GM19468 (cell line): ENCODE measurements around the gene UFC1.
"Not testable (repeated sequence)": the region's sequence is repeated elsewhere in the genome, so short reads cannot be mapped to it uniquely, and the experiment has no call there.

Source experiments
- ATAC-seq: cut with Tn5 transposase; IDR thresholded peaks from one replicate; pipeline ENCODE4 v1.9.1; 2021; ENCODE audit warnings: mild to moderate bottlenecking, moderate library complexity, moderate number of reproducible peaks; ENCODE audit not compliant: unreplicated experiment; ENCODE audit errors: extremely low read depth

UFC1 gene

DNA sequence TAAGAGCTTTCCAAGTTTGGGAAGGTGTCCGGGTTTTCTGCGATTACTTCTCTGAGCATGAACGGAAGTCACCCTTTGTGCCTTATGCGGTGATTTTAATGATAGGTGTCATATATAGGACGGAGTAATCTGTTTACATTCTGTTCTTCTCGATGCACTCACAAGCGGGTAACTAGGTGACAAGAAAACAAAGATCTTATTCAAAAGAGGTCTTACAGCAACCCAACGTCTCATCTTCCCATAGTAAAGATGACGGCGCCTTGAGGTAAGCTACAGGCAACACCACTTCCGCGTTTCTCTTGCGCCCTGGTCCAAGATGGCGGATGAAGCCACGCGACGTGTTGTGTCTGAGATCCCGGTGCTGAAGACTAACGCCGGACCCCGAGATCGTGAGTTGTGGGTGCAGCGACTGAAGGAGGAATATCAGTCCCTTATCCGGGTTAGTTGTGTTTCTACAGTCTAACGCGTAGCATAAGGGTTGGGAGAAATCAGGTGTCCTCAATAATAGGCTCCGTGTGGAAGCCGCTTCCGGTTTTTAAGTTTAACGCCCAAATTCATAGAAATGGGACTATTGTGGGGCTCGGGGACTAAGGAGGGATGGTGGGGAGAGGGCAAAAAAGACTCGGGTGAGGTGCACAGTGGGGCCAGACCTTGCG, at the start of gene UFC1:
Gene UFC1 (plus strand): TSS at position 297 of the 656 bp plus-strand sequence. CDS start 20 bp downstream, at position 317.
- ATAC-seq, result peak; percentile 63

DNA sequence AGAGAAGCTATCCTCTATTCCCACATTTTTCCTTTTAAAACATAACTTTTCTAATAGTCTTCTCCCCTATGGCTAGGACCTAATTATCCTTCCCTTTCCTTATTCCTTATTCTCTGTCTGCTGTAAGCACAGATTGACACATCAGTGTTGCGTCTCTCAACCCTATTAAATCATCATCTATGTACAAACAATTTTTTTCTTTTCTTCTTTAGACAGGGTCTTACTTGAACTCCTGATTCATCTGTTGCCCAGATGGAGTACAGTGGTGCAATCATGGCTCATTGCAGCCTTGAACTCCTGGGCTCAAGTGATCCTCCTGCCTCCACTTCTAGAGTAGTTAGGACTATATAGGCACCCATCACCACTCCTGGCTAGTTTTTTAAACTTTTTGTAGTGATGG, 47.3 kb upstream of the UFC1 start:
- no peak for ATAC-seq

DNA sequence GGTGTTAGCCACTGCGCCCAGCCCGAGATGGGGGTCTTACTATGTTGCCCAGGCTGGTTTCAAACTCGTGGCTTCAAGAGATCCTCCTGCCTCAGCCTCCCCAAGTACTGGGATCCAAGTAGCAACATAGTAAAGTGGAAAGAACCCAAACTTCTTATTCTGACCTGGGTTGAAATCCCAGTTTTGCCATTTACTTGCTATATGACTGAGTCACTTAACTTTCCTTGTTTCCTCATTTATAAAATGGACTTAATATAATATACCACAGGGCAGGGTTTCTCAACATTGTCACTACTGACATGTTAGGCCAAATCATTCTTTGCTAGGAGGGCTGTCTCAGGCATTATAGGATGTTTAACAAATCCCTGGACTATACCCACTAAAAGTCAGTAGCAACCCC, 42.7 kb upstream of the UFC1 start:
- ATAC-seq, result no peak

DNA sequence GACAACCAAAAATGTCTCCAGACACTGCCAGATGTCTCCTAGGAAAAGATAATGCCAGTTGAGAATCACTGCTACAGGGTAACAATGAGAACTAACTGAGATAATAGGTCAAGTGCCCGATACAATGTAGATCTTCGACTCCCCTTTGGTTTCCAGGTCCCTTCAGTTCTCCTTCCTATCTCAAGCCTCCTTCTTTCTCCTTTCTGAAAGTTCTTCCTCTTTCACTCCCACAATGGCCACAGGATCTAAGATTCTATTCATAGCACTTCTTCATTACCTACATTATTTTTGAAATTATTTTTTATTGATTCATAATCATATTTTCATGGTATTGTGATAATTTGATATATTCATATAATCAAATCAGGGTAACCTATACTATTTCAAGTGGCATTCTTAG, 42.3 kb upstream of the UFC1 start:
- no peak for ATAC-seq

DNA sequence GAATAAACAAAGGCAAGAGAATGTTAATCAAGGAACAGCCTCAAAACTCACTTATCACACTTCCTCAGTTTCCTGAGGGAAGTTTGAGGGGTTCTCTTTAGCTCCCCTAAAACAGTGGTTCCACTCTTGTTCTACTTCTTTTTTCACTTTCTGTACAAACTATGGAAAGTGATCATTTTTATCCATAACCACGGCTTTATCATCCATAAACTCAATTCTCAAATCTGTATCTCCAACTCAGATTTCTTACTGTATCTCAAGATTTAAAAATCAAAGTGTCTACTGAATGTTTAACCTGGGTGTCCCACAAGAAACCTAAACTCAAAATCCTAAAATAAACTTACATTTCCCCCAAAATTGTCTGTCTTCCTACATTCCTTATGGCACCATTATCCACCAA, 39.9 kb upstream of the UFC1 start:
- ATAC-seq, result no peak

DNA sequence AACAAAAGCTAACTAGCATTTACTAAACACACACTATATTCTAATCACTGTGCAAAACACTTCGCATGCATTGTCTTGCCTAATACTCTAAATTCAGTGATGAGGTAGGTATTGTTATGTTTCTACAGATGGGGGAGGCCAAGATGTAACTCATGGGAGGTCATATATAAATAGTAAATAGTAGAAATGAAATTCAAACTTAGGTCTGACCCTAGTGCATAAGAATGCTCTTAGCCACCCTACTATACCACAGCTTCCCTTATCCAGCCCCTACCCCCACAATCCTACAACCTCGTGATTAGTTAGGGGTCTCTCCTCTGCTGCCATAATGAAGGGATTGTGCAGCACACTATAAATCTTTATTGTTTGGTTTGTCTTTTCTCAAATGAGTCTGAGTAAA, 39.2 kb upstream of the UFC1 start:
- no peak for ATAC-seq

DNA sequence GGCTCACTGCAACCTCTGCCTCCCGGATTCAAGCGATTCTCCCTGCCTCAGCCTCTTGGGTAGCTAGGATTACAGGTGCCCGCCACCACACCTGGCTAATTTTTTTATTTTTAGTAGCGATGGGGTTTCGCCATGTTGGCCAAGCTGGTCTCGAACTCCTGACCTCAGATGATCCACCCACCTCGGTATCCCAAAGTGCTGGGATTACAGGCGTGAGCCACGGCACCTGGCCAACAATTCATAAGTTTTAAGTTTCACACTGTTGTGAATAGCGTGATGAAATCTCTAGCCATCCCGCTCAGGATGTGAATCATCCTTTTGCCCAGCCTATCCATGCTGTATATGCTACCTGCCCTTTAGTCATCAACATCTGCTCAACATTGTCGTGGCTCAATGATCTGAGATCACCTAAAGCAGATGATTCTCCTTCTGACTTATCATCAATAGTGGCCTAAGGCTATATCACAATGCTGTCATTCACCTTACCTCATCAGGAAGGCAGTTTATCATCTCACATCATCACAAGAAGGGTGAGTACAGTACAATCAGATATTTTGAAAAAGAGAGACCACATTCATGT, 38.6 kb upstream of the UFC1 start:
- ATAC-seq, result no peak

DNA sequence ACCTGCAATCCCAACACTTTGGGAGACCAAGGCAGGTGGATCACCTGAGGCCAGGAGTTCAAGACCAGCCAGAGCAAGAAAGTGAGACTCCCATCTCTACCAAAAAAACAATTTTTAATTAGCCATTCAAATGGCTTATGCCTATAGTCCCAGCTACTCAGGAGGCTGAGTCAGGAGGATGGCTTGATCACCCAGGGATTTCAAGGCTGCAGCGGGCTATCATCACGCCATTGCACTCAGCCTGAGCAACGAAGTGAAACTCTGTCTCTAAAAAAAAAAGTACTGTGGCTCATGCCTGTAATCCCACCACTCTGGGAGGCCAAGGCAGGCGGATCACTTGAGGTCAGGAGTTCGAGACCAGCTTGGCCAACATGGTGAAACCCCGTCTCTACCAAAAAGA, 37.8 kb upstream of the UFC1 start:
- not testable (repeated sequence) for ATAC-seq

DNA sequence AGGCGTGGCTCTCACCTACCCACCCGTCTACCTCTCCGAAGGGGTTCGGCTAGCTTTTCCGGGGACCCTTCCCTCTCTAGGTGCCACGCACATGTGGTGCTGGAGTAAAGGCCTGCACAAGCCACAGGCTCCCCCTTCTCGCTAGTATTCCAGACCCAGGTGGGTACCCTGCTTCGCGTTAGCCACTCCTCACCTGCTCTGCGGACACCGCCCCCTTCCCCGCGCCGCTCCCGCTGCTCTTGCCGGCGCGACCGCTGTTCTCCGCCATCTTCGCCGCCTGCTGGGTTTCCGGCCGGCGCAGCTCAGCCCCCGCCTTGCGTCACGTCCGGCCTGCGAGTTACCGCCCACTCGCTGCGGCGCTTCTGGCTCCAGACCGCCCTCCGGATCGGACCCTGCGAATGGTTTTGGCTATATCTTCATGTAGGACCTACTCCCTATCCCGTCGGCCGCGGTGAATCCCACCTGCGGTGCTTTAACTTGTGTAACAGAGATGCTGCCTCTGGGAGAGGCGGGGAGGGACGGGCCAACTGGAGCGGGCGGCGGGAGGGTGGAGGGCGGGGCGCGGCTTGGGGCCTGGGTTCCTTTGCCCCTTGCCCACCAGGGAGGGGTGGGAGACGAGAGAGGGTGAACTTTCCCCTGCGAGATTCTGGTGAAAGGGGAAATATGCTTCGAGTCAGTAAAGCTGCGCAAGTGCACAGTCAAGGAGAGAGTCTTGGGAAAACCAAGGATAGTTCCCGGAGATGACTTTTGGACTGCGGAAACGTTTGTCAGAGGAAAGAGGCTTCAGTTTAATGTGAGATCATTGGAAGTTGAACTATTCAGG, 35.8 kb upstream of the UFC1 start, which contains the start of the genes NIT1 and PFDN2:
Gene NIT1 (plus strand): TSS at position 347 of the 823 bp plus-strand sequence. CDS start 72 bp downstream, at position 419.
Gene PFDN2 (minus strand): TSS at position 279 of the 823 bp plus-strand sequence. CDS start 11 bp downstream, at position 268.
- no peak for ATAC-seq

DNA sequence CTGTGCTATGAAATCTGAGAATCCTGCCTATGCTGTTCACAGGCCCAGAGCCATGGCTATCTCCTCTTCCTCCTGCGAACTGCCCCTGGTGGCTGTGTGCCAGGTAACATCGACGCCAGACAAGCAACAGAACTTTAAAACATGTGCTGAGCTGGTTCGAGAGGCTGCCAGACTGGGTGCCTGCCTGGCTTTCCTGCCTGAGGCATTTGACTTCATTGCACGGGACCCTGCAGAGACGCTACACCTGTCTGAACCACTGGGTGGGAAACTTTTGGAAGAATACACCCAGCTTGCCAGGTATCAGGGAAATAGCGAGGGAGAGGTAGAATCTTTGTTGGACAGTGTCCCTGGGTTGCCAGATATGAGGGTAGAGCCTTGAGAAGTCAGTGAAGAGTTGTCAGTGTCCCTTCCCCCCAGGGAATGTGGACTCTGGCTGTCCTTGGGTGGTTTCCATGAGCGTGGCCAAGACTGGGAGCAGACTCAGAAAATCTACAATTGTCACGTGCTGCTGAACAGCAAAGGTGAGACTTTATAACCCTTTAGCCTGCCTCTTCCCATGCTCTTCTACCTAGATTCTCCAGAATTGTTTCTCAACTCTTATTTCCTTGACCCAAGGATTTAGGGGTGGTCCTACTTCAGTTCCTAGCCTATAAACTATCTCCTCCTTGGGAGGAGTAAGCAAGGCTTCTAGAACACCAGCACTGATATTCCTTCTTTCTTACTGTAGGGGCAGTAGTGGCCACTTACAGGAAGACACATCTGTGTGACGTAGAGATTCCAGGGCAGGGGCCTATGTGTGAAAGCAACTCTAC, 34.5 kb upstream of the UFC1 start:
- peak; percentile 22 for ATAC-seq

DNA sequence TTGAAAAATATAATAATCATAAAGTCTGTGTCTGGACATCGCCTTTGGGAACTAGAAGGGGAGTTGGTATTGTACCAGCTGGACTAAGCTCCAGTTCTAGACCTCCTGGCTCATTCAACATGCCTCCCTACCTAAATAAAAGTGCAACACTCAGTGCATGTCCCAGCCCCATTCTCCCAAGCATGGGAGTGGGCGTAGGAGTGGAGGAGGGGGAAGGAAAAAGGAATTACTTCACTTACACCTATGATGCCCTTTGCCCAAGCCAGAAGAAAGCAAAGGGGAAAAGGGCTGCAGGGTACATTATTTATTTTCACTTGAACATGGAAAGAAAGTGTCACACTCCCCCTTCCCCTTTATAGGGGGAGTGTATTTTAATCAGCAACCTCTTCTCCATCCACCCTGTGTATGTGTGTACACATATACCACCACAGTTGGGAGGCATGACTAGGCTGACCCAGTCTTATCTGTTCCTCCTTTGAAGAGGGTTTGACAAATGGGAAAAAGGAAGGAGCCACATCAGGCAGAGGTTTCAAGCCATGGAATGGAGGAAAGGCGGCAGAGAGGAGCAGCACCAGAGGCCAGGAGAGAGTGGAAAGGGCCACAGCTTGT, 32.6 kb upstream of the UFC1 start:
- ATAC-seq, result no peak

DNA sequence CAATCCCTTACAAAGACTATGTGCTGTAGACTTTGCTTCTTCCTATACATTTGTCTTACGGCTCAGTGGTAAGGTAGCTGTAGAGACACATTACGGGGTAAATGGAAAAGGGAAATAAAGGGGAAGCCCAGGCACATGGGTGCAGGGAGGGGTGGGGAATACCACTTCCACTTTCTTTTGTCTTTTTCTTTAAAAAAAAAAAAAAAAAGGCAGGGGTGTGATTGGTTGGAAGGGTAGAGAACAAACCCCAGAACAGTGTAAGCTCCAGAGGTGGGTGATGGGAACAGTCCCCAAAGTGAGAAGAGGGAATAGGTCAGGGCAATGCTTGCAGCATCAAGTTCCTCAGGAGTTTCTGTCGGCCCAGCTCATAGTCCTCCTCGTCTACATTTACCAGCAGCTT, 31.9 kb upstream of the UFC1 start:
- no peak for ATAC-seq

DNA sequence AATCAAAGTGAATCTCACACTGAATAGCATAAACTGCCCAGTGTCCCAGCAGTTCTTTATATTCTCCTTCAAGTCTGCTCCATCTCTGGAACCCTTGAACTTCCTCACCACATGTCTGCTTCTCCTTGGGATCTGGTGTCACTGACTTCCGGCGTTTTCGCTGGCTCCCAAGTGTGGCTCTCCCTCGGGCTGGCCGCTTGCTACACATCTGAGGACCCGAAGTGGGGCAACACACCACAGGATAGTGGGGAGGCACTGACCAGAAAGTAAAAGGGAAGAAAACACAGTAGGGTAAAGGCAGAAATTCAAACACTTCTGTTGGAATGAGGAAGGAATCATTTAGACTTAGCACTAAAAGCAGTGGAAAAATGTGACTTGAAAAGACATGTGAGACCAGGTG, 30.8 kb upstream of the UFC1 start:
- no peak for ATAC-seq

DNA sequence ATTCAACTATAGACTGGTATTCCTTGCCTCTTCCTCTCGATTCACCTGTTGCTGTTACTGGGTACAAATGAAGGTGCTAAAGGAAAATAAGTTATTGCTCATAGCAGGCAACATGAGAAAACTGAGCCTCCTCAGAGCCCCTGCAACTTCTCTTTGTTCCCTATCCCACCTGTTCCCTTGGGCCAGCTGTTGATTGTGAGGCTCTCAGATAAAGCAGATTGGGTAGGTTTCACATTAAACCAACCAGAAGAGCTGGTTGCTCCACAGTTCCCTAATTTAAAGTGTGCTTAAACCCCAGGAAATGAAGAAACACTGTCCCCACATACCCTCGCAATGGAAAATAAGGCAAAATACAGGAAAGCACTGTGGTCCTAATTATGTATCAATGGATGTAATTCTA, 26.1 kb upstream of the UFC1 start:
- ATAC-seq, result no peak

DNA sequence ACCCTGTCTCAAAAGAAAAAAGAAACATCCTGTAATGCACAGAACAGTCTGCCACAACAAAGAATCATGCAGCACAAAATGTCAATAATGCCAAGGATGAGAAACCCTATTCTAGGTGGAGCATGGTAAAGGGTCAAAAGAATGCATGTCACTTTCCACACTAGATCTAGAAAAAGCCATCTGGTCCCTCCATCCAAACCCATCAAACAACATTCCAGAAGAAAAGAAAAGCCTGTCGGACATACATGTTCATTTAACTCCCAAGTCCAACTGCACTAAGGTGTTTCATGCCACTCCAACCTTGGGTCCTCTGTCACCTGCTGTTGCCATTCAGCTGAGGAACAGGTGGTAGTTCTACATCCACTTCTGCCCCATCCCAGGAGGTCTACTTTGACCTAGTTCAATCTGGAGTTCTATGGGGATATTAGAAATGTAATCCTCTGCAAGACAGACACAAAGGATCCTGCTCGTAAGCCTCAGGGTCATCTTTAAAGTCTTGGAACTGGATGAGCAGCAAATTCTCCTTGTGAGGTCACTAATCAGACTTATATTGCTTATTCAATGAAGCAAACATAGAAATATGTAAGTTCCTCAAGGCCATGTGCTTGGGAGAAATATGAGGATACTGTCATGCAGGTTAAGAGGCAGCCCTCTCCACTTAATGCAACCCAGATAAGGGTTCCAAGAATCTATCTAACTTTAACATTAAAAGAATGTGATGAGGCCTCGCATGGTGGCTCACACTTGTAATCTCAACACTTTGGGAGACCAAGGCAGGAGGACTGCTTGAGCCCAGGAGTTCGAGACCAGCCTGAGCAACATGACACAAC, 25.0 kb upstream of the UFC1 start:
- no peak for ATAC-seq

DNA sequence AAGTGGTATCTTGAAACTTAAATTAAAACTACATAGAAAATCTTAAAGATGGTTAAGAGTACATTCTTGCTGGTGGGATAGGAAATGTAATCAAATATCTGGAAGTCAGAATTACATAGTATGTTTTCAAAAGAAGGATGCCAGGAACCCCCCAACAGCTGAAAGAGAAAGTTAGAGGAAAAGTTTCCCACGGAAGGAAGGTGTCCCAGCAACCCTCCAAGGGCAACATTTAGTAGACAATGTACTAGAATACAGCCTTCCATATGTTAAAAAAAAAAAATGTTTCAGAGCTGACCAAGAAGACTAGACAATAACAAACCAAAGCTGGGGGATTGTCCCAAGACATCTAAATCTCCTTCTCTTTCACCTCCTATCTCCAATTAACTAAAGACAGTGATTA, 23.5 kb upstream of the UFC1 start:
- no peak for ATAC-seq

DNA sequence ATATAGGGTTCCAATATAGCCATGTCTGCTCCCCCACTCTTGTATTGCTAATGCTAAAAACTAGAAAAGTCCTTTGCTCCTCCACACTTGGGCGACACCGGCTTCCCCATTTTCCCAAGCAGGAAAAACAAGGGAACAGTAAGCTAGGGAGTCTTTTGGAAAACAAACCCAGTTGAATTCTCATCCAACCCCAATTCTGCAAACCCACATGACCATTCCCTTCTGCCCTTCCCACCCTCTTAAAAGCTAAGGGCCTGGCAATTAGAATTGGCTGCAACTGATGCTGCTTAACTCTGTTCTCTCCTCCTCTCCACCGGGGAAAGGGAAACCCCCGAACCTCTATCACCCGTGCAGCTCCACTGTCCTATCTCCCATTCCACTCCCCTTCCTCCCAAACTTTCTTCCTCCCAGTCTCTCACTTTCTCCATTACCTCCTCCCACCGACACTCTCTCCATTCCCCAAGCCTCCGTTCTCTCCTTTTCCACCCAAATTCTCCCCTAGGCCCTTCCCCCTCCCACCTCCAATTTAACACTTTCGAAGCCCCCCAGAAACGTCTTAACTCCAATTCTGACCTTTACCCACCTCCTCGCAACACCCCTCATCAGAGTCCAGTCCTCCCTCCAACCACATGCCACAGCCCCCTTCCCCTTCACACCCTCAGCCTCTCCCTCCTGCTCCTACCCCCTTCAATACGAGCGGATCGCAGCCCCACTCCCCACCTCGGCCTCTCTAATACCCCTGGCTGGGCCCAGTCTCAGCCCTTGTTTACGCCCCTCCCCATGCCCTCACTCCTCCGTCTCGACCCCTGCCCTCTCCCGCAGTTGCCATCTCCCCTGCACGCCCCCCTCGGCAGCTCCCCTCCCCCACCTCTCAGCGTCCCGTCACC, 22.0 kb upstream of the UFC1 start:
- ATAC-seq, result no peak
